Esophagus squamous epithelium (tissue), 4 donors: Measurements from ENCODE around the gene ADAM12.

Experiments
- CTCF ChIP-seq, 6 experiments: fragments of 450-650 bp in 4 of 6; fragments of 200-600 bp in 2 of 6; sonication (generic) in 2 of 6; IDR thresholded peaks; one replicate each; pipeline ENCODE4 v1.5.1; 2016 to 2019; ENCODE audit warnings: antibody characterized with exemption in 6 of 6, mild to moderate bottlenecking in 4 of 6, moderate library complexity in 4 of 6
- POLR2A ChIP-seq, 4 donors: fragments of 450-650 bp; IDR thresholded peaks; one replicate each; pipeline ENCODE4 v1.6.1; 2017; ENCODE audit warnings: antibody characterized with exemption in 4 of 4, mild to moderate bottlenecking in 4 of 4, moderate library complexity in 3 of 4

GRCh38 chr10:126218778-126219649 lies 169.3 kb downstream of the ADAM12 start:
- TF ChIP-seq CTCF (IDR thresholded peaks at IDR 0.05) = no peak
- TF ChIP-seq POLR2A (IDR thresholded peaks at IDR 0.05) = no peak
